GM19238 (cell line): ENCODE results near the gene ENPEP.
"Not testable (repeated sequence)": the region's sequence is repeated elsewhere in the genome, so short reads cannot be mapped to it uniquely, and the experiment has no call there.

ENCODE experiments used
- DNase-seq: peaks from one replicate; pipeline ENCODE4 v3.0.0; 2011; ENCODE audit warnings: low spot score; ENCODE audit not compliant: insufficient read length

Gene ENPEP

GRCh38 chr4:110518889-110519490 lies 43.0 kb downstream of the ENPEP start:
- no peak for DNase-seq

- DNase-seq, result no peak
Observed at GRCh38 chr4:110520886-110521285, 44.9 kb downstream of the ENPEP start.

GRCh38 chr4:110526589-110526988 lies 50.6 kb downstream of the ENPEP start:
- DNase-seq, result no peak

- no peak for DNase-seq
Observed at GRCh38 chr4:110527156-110527555, 51.2 kb downstream of the ENPEP start.

- no peak for DNase-seq
Observed at GRCh38 chr4:110532901-110533589, 57.1 kb downstream of the ENPEP start.

- DNase-seq, result no peak
Observed at GRCh38 chr4:110533590-110533910, 57.6 kb downstream of the ENPEP start.

- no peak for DNase-seq
Observed at GRCh38 chr4:110533940-110534339, 58.0 kb downstream of the ENPEP start.

- DNase-seq, result no peak
Observed at GRCh38 chr4:110540581-110540980, 64.6 kb downstream of the ENPEP start.

- no peak for DNase-seq
Observed at GRCh38 chr4:110540982-110541451, 65.1 kb downstream of the ENPEP start.

GRCh38 chr4:110543577-110543976 lies 67.6 kb downstream of the ENPEP start:
- DNase-seq, result no peak

GRCh38 chr4:110544594-110544993 lies 68.6 kb downstream of the ENPEP start:
- DNase-seq, result no peak

- DNase-seq, result no peak
Observed at GRCh38 chr4:110550260-110550659, 74.3 kb downstream of the ENPEP start.

GRCh38 chr4:110553197-110553596 lies 77.2 kb downstream of the ENPEP start:
- DNase-seq, result no peak

GRCh38 chr4:110567214-110567613 lies 91.3 kb downstream of the ENPEP start:
- no peak for DNase-seq

GRCh38 chr4:110576696-110577095 lies 100.7 kb downstream of the ENPEP start:
- DNase-seq, result not testable (repeated sequence)

GRCh38 chr4:110586131-110586850 lies 110.3 kb downstream of the ENPEP start:
- DNase-seq, result no peak

- DNase-seq, result no peak
Observed at GRCh38 chr4:110587666-110588285, 111.8 kb downstream of the ENPEP start.

- DNase-seq, result no peak
Observed at GRCh38 chr4:110589297-110589696, 113.3 kb downstream of the ENPEP start.

- no peak for DNase-seq
Observed at GRCh38 chr4:110595583-110595982, 119.6 kb downstream of the ENPEP start.

- no peak for DNase-seq
Observed at GRCh38 chr4:110596431-110596830, 120.5 kb downstream of the ENPEP start.

GRCh38 chr4:110597582-110597981 lies 121.6 kb downstream of the ENPEP start:
- DNase-seq, result no peak

- DNase-seq, result no peak
Observed at GRCh38 chr4:110602061-110602460, 126.1 kb downstream of the ENPEP start.
